ENCODE measurements around the gene SART1.

DNA sequence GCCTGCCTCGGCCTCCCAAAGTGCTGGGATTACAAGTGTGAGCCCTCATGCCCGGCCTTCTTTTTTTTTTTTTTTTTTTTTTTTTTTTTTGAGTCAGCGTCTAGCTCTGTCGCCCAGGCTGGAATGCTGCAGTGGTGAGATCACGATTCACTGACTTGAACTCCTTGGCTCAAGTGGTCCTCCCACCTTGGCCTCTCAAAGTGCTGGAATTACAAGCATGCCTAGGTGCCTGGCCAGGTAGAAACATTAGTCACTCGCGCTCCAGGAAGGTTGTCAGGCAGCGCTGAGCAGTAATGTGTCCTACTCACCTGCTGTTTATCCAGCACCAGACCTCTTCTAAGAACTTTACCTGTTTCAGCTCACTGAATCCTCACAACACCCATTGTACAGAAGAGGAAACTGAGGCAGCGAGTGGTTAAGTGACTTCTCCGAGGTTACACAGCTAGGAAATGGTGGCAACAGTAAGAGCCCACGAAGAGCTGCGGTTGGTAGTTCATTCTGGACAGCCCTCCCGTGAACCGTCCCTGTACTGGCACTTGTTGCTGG, 49.8 kb downstream of the SART1 start:
- no peak for TF ChIP-seq POLR2A (IDR thresholded peaks at IDR 0.05; ENCODE audit: low read depth, low read length)
- TF ChIP-seq TAF1 (IDR thresholded peaks at IDR 0.05; ENCODE audit: low read depth, low read length) = no peak
- TF ChIP-seq POLR2AphosphoS5 (IDR thresholded peaks at IDR 0.05; ENCODE audit: low read depth, low read length) = no peak
- no peak for TF ChIP-seq SPI1 (IDR thresholded peaks at IDR 0.05; ENCODE audit: low read depth, low read length)
- TF ChIP-seq PAX5 (IDR thresholded peaks at IDR 0.05; ENCODE audit: insufficient read depth, low read length, severe bottlenecking) = no peak
- TF ChIP-seq POU2F2 (IDR thresholded peaks at IDR 0.05; ENCODE audit: low read depth, low read length) = no peak

Measured in GM12891 (cell line).